A549 (cell line): ENCODE results near the gene SERPINA3. TPM values are rescaled to one million over a fixed set of nuclear protein-coding genes. Genes with fewer than 3 reads are reported as not detected.

Source experiments
- ATAC-seq, 2 experiments: fragments of 200-7000 bp in 1 of 2; fragments of >200 bp in 1 of 2; cut with Nextera tagmentation in 1 of 2; cut with Tn5 transposase in 1 of 2; 3 replicates each; pipeline versions ENCODE4 v1.8.0 to v1.9.1; 2018 to 2020; ENCODE audit warnings: mild to moderate bottlenecking in 1 of 2, moderate library complexity in 1 of 2
- CTCF ChIA-PET: fragments of 300-600 bp; sonication (Branson Sonifier 250); formaldehyde crosslinking; extraction: SDS; loops from one replicate; lab custom pipeline; 2021; ENCODE audit warnings: antibody characterized with exemption, inconsistent platforms; lab: Yijun Ruan, JAX
- POLR2A ChIA-PET: fragments of 350-600 bp; formaldehyde crosslinking; extraction: SDS; loops from one replicate; lab custom pipeline; 2021; ENCODE audit warnings: antibody characterized with exemption, inconsistent platforms; lab: Yijun Ruan, JAX
- DNase-seq, 2 experiments: peaks; one replicate each; pipeline versions ENCODE4 v3.0.0 to v3.0.0-alpha.2; 2011 to 2016; ENCODE audit warnings: low read depth in 1 of 2, low spot score in 1 of 2
- FAIRE-seq: peaks from 2 replicates; lab custom pipeline; 2011; peaks lifted over from hg19 to GRCh38; lab: Jason Lieb, UNC
- H3K27ac ChIP-seq, 2 experiments: fragments of >200 bp; sonication (Bioruptor Twin); formaldehyde crosslinking; 3 replicates each; pipeline ENCODE4 v1.5.1; 2016 to 2017
- H3K4me1 ChIP-seq: fragments of >200 bp; sonication (Bioruptor Twin); formaldehyde crosslinking; 3 replicates; pipeline ENCODE4 v1.6.1; 2016
- H3K4me2 ChIP-seq: fragments of >200 bp; sonication (Bioruptor Twin); formaldehyde crosslinking; 3 replicates; pipeline ENCODE4 v1.6.1; 2016
- H3K4me3 ChIP-seq: fragments of >200 bp; sonication (Bioruptor Twin); formaldehyde crosslinking; 3 replicates; pipeline ENCODE4 v1.5.1; 2016
- H3K9me3 ChIP-seq: fragments of >200 bp; sonication (Bioruptor Twin); formaldehyde crosslinking; 3 replicates; pipeline ENCODE4 v1.6.1; 2016
- CBX2 ChIP-seq: fragments of 200-600 bp; sonication (generic); IDR thresholded peaks from 2 replicates; pipeline ENCODE4 v1.6.1; 2016; ENCODE audit warnings: low read depth, mild to moderate bottlenecking, borderline replicate concordance
- CBX8 ChIP-seq: fragments of 200-600 bp; sonication (generic); IDR thresholded peaks from 2 replicates; pipeline ENCODE4 v1.6.1; 2016
- EHF ChIP-seq: fragments of 250-450 bp; sonication (Bioruptor Pico); IDR thresholded peaks from 2 replicates; pipeline ENCODE4 v1.5.0; 2020; ENCODE audit warnings: mild to moderate bottlenecking
- FOSB ChIP-seq: fragments of 250-450 bp; sonication (Bioruptor Pico); IDR thresholded peaks from 2 replicates; pipeline ENCODE4 v1.5.0; 2020; ENCODE audit warnings: mild to moderate bottlenecking, moderate library complexity
- FOXS1 ChIP-seq: fragments of 250-450 bp; sonication (Bioruptor Pico); IDR thresholded peaks from 2 replicates; pipeline ENCODE4 v1.5.0; 2020; ENCODE audit warnings: mild to moderate bottlenecking, moderate library complexity
- GATA3 ChIP-seq: IDR thresholded peaks from 2 replicates; pipeline ENCODE4 v1.6.1; 2012; ENCODE audit warnings: borderline replicate concordance
- HES2 ChIP-seq: fragments of >200 bp; sonication (Bioruptor Twin); formaldehyde crosslinking; IDR thresholded peaks from 2 replicates; pipeline ENCODE4 v1.6.1; 2016
- NPAS2 ChIP-seq: fragments of 250-450 bp; sonication (Bioruptor Pico); IDR thresholded peaks from 2 replicates; pipeline ENCODE4 v1.8.0; 2022; ENCODE audit warnings: mild to moderate bottlenecking, moderate library complexity, borderline replicate concordance
- POLR2AphosphoS2 ChIP-seq: conservative IDR thresholded peaks from 2 replicates; pipeline ENCODE4 v1.6.1; 2012; ENCODE audit warnings: low read length, improper control_type of control experiment, inconsistent platforms
- RAD21 ChIP-seq, 2 experiments: fragments of >200 bp in 1 of 2; sonication (Bioruptor Twin) in 1 of 2; formaldehyde crosslinking in 1 of 2; IDR thresholded peaks in 1 of 2; conservative IDR thresholded peaks in 1 of 2; 2 replicates in 1 of 2; 3 replicates in 1 of 2; pipeline ENCODE4 v1.6.1; 2012 to 2018; ENCODE audit warnings: inconsistent platforms in 1 of 2
- RARB ChIP-seq: fragments of 250-450 bp; sonication (Bioruptor Pico); IDR thresholded peaks from 2 replicates; pipeline ENCODE4 v1.8.0; 2021; ENCODE audit warnings: mild to moderate bottlenecking, moderate library complexity
- REST ChIP-seq: fragments of 200-600 bp; sonication (generic); IDR thresholded peaks from 2 replicates; pipeline ENCODE4 v1.6.1; 2016; ENCODE audit warnings: antibody characterized with exemption, mild to moderate bottlenecking, moderate library complexity
- SREBF2 ChIP-seq: fragments of 450-650 bp; IDR thresholded peaks from 2 replicates; pipeline ENCODE4 v1.6.1; 2014; ENCODE audit warnings: mild to moderate bottlenecking, moderate library complexity
- TP53 ChIP-seq: fragments of 250-450 bp; sonication (Bioruptor Pico); IDR thresholded peaks from 2 replicates; pipeline ENCODE4 v1.5.0; 2021; ENCODE audit warnings: mild to moderate bottlenecking, moderate library complexity
- ZNF302 ChIP-seq: fragments of 250-450 bp; sonication (Bioruptor Pico); IDR thresholded peaks from 2 replicates; pipeline ENCODE4 v1.9.0; 2021; ENCODE audit warnings: inconsistent platforms, mild to moderate bottlenecking, moderate library complexity
- WGBS: methylation state at CpG from one replicate; pipeline ENCODE4 v1.1.6; 2017; ENCODE audit errors: missing lambda C conversion rate; 5-methylcytosine and 5-hydroxymethylcytosine counted together
- polyA plus RNA-seq, 4 experiments: library from polyadenylated mRNA; depleted of rRNA in 3 of 4; stranded (reverse); fragments of >200 nt; fragmentation: RNase III in 1 of 4; extraction: RNeasy Plus Mini Kit Qiagen cat#74134 plus additional on column Dnase treatment in 1 of 4; gene quantifications; 2 replicates in 3 of 4; 3 replicates in 1 of 4; pipeline ENCODE4 v1.2.3, GENCODE V29; 2011 to 2017
- TF ChIP-seq, protein P1 (sequence below): fragments of >200 bp; sonication (Bioruptor Twin); formaldehyde crosslinking; IDR thresholded peaks from 3 replicates; pipeline ENCODE4 v1.6.1; 2016
- TF ChIP-seq, protein P2 (sequence below): IDR thresholded peaks from 2 replicates; pipeline ENCODE4 v1.6.1; 2012; ENCODE audit warnings: low read depth, borderline replicate concordance
- TF ChIP-seq, protein P3 (sequence below): fragments of 250-450 bp; sonication (Bioruptor Pico); IDR thresholded peaks from 2 replicates; pipeline ENCODE4 v1.5.0; 2021; ENCODE audit warnings: mild to moderate bottlenecking, moderate library complexity, borderline replicate concordance

The SERPINA3 gene
- polyA plus RNA-seq, 2 of the 4 experiments (the other 2 are of a cell fraction): 3.1 to 9.1 TPM

DNA sequence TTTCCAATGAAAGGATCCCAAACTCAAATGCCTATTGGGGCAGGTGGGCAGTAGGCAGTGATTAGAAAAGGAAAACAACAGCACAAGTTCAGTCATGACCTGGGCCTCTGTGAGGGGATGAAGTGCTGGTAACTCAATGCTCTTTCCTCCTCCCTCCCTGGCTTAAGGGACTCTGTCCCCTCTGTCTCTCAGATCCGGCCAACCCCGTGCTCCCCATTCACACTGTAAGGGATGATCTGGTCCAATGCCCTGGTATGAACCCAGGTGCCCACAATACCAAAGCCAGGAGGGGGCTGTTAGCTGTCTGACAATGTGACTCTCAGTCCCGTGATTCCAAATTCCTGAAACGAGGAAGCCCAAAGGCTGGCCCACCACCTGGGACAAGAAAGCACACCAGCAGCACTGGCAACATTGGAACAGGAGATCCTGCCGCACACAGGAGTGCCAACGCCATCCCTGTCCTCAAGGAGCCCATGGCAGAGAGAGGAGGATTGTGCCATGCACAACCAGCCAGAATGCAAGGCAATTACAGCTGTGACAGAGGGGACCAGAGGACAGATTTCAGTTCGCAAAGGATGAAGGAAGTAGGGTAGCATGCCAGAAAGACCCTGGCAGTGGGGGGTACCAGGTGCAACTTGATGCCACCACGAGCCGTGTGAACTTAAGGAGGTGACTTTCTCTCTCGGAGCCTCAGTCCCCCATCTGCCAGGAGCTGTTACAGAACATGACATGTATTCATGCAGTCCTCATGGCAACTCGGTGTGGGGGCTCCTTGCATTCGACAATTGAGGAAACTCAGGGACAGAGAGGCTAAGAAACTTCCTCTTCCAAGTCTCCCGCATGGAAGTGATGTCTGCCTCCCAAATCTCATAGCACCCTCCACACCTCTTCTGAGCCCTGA is 37.6 kb downstream of the SERPINA3 start:
- Histone ChIP-seq H3K4me1 (no peaks in the 10 kb centered on the region), H3K4me2 (no peak overlapping the region), H3K4me3 (no peak overlapping the region), H3K9me3 (peaks cover 26% of the 10 kb centered on the region), H3K27ac (no peak overlapping the region)
- ChIA-PET POLR2A (no interaction called here), CTCF (no interaction called here)
- WGBS: 46% methylated on average over 11 of the region's 13 CpGs
- TF ChIP-seq REST (no peak), CBX8 (no peak), HES2 (no peak), FOSB (CRISPR knock-in tag) (no peak), NPAS2 (CRISPR knock-in tag) (no peak), ZNF302 (CRISPR knock-in tag) (no peak), RARB (CRISPR knock-in tag) (no peak), RAD21 (conservative IDR thresholded peaks at IDR 0.05 in 1 of 2, IDR thresholded peaks at IDR 0.05 in 1 of 2) (no peak)
- DNase-seq (no peak), FAIRE-seq (no peak), ATAC-seq (no peak)

GRCh38 chr14:94650444-94650775 is 38.2 kb downstream of the SERPINA3 start:
- WGBS: 73% methylated on average over 3 of the region's 3 CpGs
- ATAC-seq (no peak), DNase-seq (no peak), FAIRE-seq (no peak)
- no peak overlapping the region for H3K4me3 ChIP-seq
- H3K4me2 ChIP-seq: no peak overlapping the region
- ChIA-PET POLR2A (no interaction called here), CTCF (no interaction called here)
- TF ChIP-seq GATA3 (no peak), ZNF302 (CRISPR knock-in tag) (no peak), TP53 (CRISPR knock-in tag) (no peak), FOSB (CRISPR knock-in tag) (no peak), FOXS1 (CRISPR knock-in tag) (no peak), SREBF2 (no peak), POLR2AphosphoS2 (no peak), REST (no peak), CBX2 (no peak), EHF (no peak)
- TF ChIP-seq, protein P1, sequence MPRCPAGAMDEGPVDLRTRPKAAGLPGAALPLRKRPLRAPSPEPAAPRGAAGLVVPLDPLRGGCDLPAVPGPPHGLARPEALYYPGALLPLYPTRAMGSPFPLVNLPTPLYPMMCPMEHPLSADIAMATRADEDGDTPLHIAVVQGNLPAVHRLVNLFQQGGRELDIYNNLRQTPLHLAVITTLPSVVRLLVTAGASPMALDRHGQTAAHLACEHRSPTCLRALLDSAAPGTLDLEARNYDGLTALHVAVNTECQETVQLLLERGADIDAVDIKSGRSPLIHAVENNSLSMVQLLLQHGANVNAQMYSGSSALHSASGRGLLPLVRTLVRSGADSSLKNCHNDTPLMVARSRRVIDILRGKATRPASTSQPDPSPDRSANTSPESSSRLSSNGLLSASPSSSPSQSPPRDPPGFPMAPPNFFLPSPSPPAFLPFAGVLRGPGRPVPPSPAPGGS: no peak
- TF ChIP-seq, protein P2, sequence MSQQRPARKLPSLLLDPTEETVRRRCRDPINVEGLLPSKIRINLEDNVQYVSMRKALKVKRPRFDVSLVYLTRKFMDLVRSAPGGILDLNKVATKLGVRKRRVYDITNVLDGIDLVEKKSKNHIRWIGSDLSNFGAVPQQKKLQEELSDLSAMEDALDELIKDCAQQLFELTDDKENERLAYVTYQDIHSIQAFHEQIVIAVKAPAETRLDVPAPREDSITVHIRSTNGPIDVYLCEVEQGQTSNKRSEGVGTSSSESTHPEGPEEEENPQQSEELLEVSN: no peak
- TF ChIP-seq, protein P3, sequence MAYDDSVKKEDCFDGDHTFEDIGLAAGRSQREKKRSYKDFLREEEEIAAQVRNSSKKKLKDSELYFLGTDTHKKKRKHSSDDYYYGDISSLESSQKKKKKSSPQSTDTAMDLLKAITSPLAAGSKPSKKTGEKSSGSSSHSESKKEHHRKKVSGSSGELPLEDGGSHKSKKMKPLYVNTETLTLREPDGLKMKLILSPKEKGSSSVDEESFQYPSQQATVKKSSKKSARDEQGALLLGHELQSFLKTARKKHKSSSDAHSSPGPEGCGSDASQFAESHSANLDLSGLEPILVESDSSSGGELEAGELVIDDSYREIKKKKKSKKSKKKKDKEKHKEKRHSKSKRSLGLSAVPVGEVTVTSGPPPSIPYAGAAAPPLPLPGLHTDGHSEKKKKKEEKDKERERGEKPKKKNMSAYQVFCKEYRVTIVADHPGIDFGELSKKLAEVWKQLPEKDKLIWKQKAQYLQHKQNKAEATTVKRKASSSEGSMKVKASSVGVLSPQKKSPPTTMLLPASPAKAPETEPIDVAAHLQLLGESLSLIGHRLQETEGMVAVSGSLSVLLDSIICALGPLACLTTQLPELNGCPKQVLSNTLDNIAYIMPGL (CRISPR knock-in tag): no peak
- peaks cover 26% of the 10 kb centered on the region for H3K9me3 ChIP-seq
- no peak overlapping the region for H3K27ac ChIP-seq
- no peaks in the 10 kb centered on the region for H3K4me1 ChIP-seq
